AG09309 (cell line): Measurements from ENCODE around the gene CDH5.
A peak's percentile ranks its signal among the peaks of the same experiment; 100 is the strongest.

Experiments
- DNase-seq: peaks from one replicate; pipeline ENCODE4 v3.0.0-alpha.2; 2010; ENCODE audit warnings: low read depth
- H3K4me3 ChIP-seq: 2 replicates; pipeline ENCODE4 v1.5.1; 2011; ENCODE audit warnings: mild to moderate bottlenecking, low read depth, low read length, moderate library complexity; ENCODE audit not compliant: control insufficient read depth
- CTCF ChIP-seq: IDR thresholded peaks from 2 replicates; pipeline ENCODE4 v1.5.1; 2011; ENCODE audit warnings: mild to moderate bottlenecking, low read depth, low read length, inconsistent platforms; ENCODE audit not compliant: insufficient read depth, control insufficient read depth; ENCODE audit errors: missing control alignments

CDH5 gene

GRCh38 chr16:66337463-66338188 is 28.9 kb upstream of the CDH5 start:
- no peak for TF ChIP-seq CTCF
- no peak overlapping the region for H3K4me3 ChIP-seq
- no peak for DNase-seq

DNA sequence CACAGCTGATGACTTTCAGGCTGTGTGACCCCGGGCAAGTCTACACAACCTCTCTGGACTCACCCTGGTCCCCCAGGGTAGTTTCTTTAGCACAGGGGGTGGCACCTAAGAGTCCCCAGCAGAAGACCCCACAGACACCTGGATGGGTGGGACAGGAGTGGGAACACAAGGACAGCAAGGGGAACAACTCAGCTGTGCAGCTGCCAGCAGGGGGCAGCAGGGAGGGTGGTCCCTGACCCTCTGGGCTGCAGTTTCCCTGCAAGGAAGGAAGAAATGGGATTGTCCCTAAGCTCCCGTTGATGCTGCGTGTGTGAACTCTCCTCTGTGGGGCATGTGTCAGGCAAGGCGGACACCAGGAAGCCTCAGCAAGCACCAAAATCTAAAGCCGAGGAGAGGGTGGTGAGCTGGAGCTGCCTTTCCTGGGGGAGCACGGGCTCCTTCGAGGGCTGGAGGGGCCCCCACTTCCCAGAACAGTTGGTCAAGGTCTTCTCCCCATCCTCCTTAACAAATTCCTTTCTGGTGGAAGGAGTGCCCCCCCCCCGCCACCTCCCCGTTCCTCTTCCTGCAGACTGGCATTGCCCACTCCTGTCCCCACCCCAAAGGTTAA is 24.1 kb upstream of the CDH5 start:
- DNase-seq: no peak
- peak; percentile 75 for TF ChIP-seq CTCF
- no peak overlapping the region for H3K4me3 ChIP-seq

DNA sequence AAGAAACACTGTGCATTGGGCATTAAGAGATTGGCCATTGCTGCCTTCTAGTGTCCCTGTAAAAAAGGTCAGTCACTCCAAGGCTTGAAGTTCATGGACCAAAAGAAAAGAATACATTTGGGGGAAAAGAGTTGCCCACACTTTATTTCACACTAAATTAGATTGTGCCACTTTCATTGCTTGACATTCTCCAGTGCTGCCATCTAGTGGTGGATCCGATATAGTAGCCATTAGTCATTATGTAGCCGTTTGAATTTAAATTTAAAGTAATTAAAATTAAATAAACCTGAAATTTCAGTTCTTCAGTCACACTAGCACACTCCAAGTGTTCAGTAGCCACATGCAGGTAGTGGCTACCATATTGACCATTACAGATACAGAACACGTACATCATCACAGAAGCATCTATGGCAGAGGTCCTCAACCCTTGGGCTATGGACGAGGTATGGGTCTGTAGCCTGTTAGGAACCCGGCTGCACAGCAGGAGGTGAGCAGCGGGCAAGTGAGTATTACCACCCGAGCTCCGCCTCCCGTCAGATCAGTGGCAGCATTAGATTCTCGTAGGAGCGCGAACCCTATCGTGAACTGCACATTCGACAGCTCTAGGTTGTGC is 21.9 kb upstream of the CDH5 start:
- no peak overlapping the region for H3K4me3 ChIP-seq
- no peak for DNase-seq
- peak; percentile 64 for TF ChIP-seq CTCF

- TF ChIP-seq CTCF: no peak
- DNase-seq: no peak
- H3K4me3 ChIP-seq: no peak overlapping the region
Observed at GRCh38 chr16:66346221-66346620, 20.3 kb upstream of the CDH5 start.

DNA sequence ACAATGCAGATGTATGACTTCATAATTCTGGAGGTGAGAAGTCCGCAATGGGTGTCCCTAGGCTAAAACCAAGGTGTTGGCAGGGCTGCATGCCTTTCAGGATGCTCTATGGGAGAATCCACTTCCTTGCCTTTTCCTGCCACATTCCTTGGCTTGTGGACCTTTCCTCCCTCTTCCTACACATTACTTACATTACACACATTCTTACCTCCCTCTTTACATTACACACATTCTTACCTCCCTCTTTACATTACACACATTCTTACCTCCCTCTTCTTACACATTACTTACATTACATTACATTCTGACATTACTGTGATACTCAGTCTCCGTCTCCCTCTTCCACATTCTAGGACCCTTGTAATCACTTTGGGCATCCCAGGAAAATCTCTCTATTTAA is 14.2 kb upstream of the CDH5 start:
- DNase-seq: no peak
- TF ChIP-seq CTCF: no peak
- H3K4me3 ChIP-seq: no peak overlapping the region

DNA sequence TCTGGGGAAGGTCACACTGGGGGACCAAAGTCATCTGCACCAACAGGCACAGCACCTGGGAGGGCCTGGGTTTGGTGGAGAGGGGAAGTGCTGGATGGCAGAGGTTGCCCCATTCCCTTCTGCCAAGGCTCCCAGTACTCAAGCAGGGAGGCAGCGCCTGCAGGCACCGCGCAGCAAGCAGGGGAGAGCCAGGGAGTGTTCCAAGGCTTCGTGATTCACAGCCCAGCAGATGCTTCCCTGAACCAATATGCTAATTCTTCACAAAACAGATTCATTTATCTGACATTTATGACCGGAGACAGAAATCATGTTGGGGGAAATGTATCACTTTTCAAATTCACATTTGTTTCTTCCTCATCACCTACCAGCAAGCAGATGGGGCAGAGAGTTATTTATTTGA is 13.4 kb upstream of the CDH5 start:
- H3K4me3 ChIP-seq: no peak overlapping the region
- no peak for TF ChIP-seq CTCF
- DNase-seq: no peak
